Kidney (tissue), 14 donors: ENCODE results near the gene ZP1. TPM values are rescaled to one million over a fixed set of nuclear protein-coding genes. Genes with fewer than 3 reads are reported as not detected.

Source experiments
- DNase-seq, 5 donors: peaks; one replicate each; pipeline ENCODE4 v3.0.0-alpha.2; 2013 to 2020
- FAIRE-seq: peaks from 2 replicates; lab custom pipeline; 2012; peaks lifted over from hg19 to GRCh38; lab: Jason Lieb, UNC
- H3K27ac ChIP-seq, 2 donors: one replicate each; pipeline ENCODE4 v1.7.0; 2013; ENCODE audit warnings: low read depth in 2 of 2, low read length in 2 of 2, inconsistent platforms in 1 of 2
- H3K27me3 ChIP-seq: one replicate; pipeline ENCODE4 v1.7.1; 2013; ENCODE audit warnings: low read length, inconsistent platforms; ENCODE audit not compliant: control insufficient read depth, insufficient read depth
- H3K36me3 ChIP-seq, 3 donors: one replicate each; pipeline versions ENCODE4 v1.7.0 to v1.7.1; 2013; ENCODE audit warnings: low read length in 3 of 3, control low read depth in 1 of 3, inconsistent platforms in 1 of 3; ENCODE audit not compliant: insufficient read depth in 3 of 3, control insufficient read depth in 2 of 3
- H3K4me1 ChIP-seq, 3 donors: one replicate each; pipeline versions ENCODE4 v1.7.0 to v1.7.1; 2013; ENCODE audit warnings: low read length in 3 of 3, inconsistent platforms in 1 of 3, low read depth in 1 of 3; ENCODE audit not compliant: control insufficient read depth in 2 of 3, insufficient read depth in 2 of 3
- H3K4me3 ChIP-seq, 3 donors: one replicate each; pipeline versions ENCODE4 v1.7.0 to v1.8.1; 2013; ENCODE audit warnings: low read length in 3 of 3, control low read depth in 1 of 3, inconsistent platforms in 1 of 3
- H3K9ac ChIP-seq, 3 donors: one replicate each; pipeline versions ENCODE4 v1.7.0 to v1.7.1; 2013; ENCODE audit warnings: low read length in 3 of 3, control low read depth in 1 of 3, inconsistent platforms in 1 of 3
- H3K9me3 ChIP-seq, 3 donors: one replicate each; pipeline versions ENCODE4 v1.7.0 to v1.7.1; 2013; ENCODE audit warnings: low read length in 3 of 3, control low read depth in 1 of 3, inconsistent platforms in 1 of 3; ENCODE audit not compliant: control insufficient read depth in 2 of 3, insufficient read depth in 1 of 3
- CTCF ChIP-seq: IDR thresholded peaks from 3 replicates; pipeline ENCODE4 v1.5.1; 2012; ENCODE audit warnings: mild to moderate bottlenecking, moderate library complexity, borderline replicate concordance; ENCODE audit not compliant: insufficient read depth; ENCODE audit errors: extremely low read depth
- intact Hi-C: fragments of 100-400 bp; cut with DNase I; formaldehyde crosslinking; loops from one replicate; pipeline ENCODE4 v1.11.1; 2022
- polyA plus RNA-seq: library from polyadenylated mRNA; stranded (reverse); fragments of 350-450 nt; fragmentation: Illumina TruSeq; extraction: RNeasy Lipid Tissue Mini Kit (QIAGEN cat#74804); gene quantifications from one replicate; pipeline ENCODE4 v1.2.3, GENCODE V29; 2014; ENCODE audit warnings: low read depth, low replicate concordance; ENCODE audit not compliant: insufficient read depth
- total RNA-seq: library from RNA; stranded (reverse); fragmentation: NEBNext Ultra II Directional; extraction: Animal tissue kit (Norgen Biotek cat#: 25700); gene quantifications from one replicate; pipeline ENCODE4 v1.2.1, GENCODE V29; 2021
- donor health status: control.
- donor health status: control.
- donor health status: control.
- donor health status: control.
- donor health status: control.
- donor health status: DM: yes; HTN: yes; CAD: no.
- donor health status: Normal renal cell carcinoma (clear cell type).

The ZP1 gene
- total and polyA plus RNA-seq, 2 donors from 2014 or later = not detected

- no peak overlapping the region for H3K9ac ChIP-seq
- H3K27me3 ChIP-seq = no peaks in the 10 kb centered on the region
- no peaks in the 10 kb centered on the region for H3K9me3 ChIP-seq
- H3K27ac ChIP-seq = no peak overlapping the region
- DNase-seq (no peak), FAIRE-seq (no peak)
- H3K4me3 ChIP-seq = no peak overlapping the region
- H3K36me3 ChIP-seq = peaks cover 0 to 3% (median 0%) of the 10 kb centered on the region in 3 donors
- no peak for TF ChIP-seq CTCF
- intact Hi-C loops = no loop called here
- peaks cover 0 to 24% (median 6%) of the 10 kb centered on the region in 3 donors for H3K4me1 ChIP-seq
These were observed 19.4 kb upstream of the ZP1 start for GRCh38 chr11:60847896-60848295.

DNA sequence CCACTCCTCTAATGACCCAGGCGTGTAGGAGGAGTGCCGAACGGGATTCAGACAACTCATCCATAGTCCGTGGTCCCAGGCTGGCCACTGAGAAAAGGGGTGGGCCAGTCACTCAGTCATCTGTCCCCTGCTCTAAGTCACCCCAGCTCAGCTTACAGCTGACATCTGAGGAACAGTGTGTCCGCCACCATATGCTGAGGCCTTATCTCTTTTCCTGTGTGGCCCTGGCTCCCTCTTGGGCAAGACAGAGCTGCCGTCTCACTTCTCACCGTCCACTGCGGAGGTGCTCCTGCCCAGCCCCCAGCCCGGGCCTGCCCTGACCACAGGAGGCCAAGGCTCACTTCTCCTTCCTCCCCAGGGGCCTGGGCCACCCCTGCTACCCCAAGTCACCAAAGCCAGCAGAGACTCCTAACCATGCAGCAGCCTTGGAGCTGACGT, 18.6 kb upstream of the ZP1 start:
- H3K27me3 ChIP-seq = no peaks in the 10 kb centered on the region
- peaks cover 0 to 3% (median 0%) of the 10 kb centered on the region in 3 donors for H3K36me3 ChIP-seq
- no peak for TF ChIP-seq CTCF
- no peak for DNase-seq
- no peaks in the 10 kb centered on the region for H3K9me3 ChIP-seq
- intact Hi-C loops = no loop called here
- no peak overlapping the region for H3K4me3 ChIP-seq
- H3K9ac ChIP-seq = no peak overlapping the region
- peaks cover 0 to 16% (median under 1%) of the 10 kb centered on the region in 3 donors for H3K4me1 ChIP-seq
- no peak overlapping the region for H3K27ac ChIP-seq
- no peak for FAIRE-seq

DNA sequence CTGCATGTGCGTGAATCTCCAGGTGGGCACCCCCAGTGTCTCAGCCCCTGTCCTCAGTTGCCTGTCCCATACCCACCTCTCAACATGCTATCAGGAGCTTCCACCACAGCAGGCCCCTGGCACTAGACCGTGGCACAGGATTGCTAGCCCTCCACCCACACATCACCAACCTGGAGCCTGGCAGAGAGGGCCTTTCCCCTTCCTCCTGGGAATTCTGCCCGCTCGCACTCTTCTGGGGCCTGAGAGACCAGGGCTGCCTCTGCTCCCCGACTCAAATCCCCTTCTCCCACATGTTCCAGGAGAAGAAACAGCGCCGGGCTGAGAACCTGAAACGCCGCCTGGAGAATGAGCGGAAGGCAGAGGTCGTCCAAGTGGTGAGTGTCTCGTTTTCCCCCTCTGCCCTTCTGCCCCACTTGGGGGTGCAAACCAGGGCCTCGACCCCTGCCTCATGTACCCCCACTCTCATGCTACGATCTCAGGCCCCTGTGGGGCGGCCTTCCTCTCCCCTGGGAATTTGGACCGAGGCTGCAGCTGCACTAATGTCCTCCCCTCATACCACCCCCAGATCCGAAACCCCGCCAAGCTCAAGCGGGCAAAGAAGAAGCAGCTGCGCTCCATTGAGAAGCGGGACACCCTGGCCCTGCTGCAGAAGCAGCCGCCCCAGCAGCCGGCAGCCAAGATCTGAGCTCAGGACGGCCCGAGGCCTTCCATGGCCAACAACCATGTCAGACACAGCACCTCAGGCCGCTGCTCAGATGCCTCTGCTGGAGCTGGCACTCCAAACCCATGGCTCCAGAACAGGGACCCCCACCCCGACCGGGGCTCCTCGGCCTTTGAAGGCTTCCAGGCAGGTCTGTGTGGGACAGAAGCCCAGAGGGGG, 17.5 kb upstream of the ZP1 start:
- intact Hi-C loops = no loop called here
- H3K4me1 ChIP-seq = peaks cover 0 to 8% (median 0%) of the 10 kb centered on the region in 3 donors
- H3K4me3 ChIP-seq = no peak overlapping the region
- TF ChIP-seq CTCF = no peak
- peaks cover 0 to 3% (median 0%) of the 10 kb centered on the region in 3 donors for H3K36me3 ChIP-seq
- no peak overlapping the region for H3K27ac ChIP-seq
- FAIRE-seq = no peak
- H3K9me3 ChIP-seq = no peaks in the 10 kb centered on the region
- no peak for DNase-seq
- no peak overlapping the region for H3K9ac ChIP-seq
- H3K27me3 ChIP-seq = no peaks in the 10 kb centered on the region
